HG02840 (cell line): ENCODE data around the gene SYT6.

ENCODE experiments used
- ATAC-seq: cut with Tn5 transposase; IDR thresholded peaks from one replicate; pipeline ENCODE4 v1.9.1; 2021; ENCODE audit warnings: mild to moderate bottlenecking, moderate library complexity, moderate number of reproducible peaks; ENCODE audit not compliant: unreplicated experiment, low FRiP score

SYT6 gene

GRCh38 chr1:114155706-114156105 is 2.0 kb upstream of the SYT6 start:
- no peak for ATAC-seq

- ATAC-seq = no peak
These were observed 1.3 kb upstream of the SYT6 start for GRCh38 chr1:114154963-114155322.

GRCh38 chr1:114154146-114154962 is 685 bp upstream of the SYT6 start:
- no peak for ATAC-seq

GRCh38 chr1:114152508-114153260 is 985 bp downstream of the SYT6 start:
- ATAC-seq = no peak

GRCh38 chr1:114152089-114152507 is 1.6 kb downstream of the SYT6 start:
- no peak for ATAC-seq

- ATAC-seq = no peak
These were observed 3.7 kb downstream of the SYT6 start for GRCh38 chr1:114150016-114150415.

GRCh38 chr1:114149211-114149610 is 4.5 kb downstream of the SYT6 start:
- ATAC-seq = no peak

GRCh38 chr1:114145504-114146151 is 8.0 kb downstream of the SYT6 start:
- no peak for ATAC-seq

GRCh38 chr1:114144016-114144415 is 9.7 kb downstream of the SYT6 start:
- ATAC-seq = no peak

GRCh38 chr1:114139540-114139939 is 14.1 kb downstream of the SYT6 start:
- ATAC-seq = no peak

- no peak for ATAC-seq
These were observed 16.2 kb downstream of the SYT6 start for GRCh38 chr1:114137497-114137896.

GRCh38 chr1:114135786-114136185 is 17.9 kb downstream of the SYT6 start:
- ATAC-seq = no peak

- ATAC-seq = no peak
These were observed 19.2 kb downstream of the SYT6 start for GRCh38 chr1:114134518-114134917.

- no peak for ATAC-seq
These were observed 20.5 kb downstream of the SYT6 start for GRCh38 chr1:114133129-114133528.

GRCh38 chr1:114131526-114132220 is 22.0 kb downstream of the SYT6 start:
- ATAC-seq = no peak

GRCh38 chr1:114130846-114131525 is 22.7 kb downstream of the SYT6 start:
- ATAC-seq = no peak

- no peak for ATAC-seq
These were observed 23.5 kb downstream of the SYT6 start for GRCh38 chr1:114130213-114130612.

- ATAC-seq = no peak
These were observed 25.4 kb downstream of the SYT6 start for GRCh38 chr1:114128293-114128692.

- no peak for ATAC-seq
These were observed 27.2 kb downstream of the SYT6 start for GRCh38 chr1:114126261-114127095.
